ENCODE results near the gene PPARGC1A.

GRCh38 chr4:23768541-23768940, 121.3 kb downstream of the PPARGC1A start:
- TF ChIP-seq, protein P1, sequence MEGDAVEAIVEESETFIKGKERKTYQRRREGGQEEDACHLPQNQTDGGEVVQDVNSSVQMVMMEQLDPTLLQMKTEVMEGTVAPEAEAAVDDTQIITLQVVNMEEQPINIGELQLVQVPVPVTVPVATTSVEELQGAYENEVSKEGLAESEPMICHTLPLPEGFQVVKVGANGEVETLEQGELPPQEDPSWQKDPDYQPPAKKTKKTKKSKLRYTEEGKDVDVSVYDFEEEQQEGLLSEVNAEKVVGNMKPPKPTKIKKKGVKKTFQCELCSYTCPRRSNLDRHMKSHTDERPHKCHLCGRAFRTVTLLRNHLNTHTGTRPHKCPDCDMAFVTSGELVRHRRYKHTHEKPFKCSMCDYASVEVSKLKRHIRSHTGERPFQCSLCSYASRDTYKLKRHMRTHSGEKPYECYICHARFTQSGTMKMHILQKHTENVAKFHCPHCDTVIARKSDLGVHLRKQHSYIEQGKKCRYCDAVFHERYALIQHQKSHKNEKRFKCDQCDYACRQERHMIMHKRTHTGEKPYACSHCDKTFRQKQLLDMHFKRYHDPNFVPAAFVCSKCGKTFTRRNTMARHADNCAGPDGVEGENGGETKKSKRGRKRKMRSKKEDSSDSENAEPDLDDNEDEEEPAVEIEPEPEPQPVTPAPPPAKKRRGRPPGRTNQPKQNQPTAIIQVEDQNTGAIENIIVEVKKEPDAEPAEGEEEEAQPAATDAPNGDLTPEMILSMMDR (IDR thresholded peaks at IDR 0.05): no peak
- no peak for TF ChIP-seq POLR2A (IDR thresholded peaks at IDR 0.05)
